Nasal cavity respiratory epithelium epithelial cell of viscerocranial mucosa (primary cell): Measurements from ENCODE around the gene ZNF99. TPM values are rescaled to one million over a fixed set of nuclear protein-coding genes. Genes with fewer than 3 reads are reported as not detected.

Experiments
- total RNA-seq: library from RNA; depleted of rRNA; stranded (reverse); fragments of >200 nt; gene quantifications from 2 replicates; pipeline ENCODE4 v1.2.3, GENCODE V29; 2014

ZNF99 gene
- total RNA-seq: not detected in 2 replicates

DNA sequence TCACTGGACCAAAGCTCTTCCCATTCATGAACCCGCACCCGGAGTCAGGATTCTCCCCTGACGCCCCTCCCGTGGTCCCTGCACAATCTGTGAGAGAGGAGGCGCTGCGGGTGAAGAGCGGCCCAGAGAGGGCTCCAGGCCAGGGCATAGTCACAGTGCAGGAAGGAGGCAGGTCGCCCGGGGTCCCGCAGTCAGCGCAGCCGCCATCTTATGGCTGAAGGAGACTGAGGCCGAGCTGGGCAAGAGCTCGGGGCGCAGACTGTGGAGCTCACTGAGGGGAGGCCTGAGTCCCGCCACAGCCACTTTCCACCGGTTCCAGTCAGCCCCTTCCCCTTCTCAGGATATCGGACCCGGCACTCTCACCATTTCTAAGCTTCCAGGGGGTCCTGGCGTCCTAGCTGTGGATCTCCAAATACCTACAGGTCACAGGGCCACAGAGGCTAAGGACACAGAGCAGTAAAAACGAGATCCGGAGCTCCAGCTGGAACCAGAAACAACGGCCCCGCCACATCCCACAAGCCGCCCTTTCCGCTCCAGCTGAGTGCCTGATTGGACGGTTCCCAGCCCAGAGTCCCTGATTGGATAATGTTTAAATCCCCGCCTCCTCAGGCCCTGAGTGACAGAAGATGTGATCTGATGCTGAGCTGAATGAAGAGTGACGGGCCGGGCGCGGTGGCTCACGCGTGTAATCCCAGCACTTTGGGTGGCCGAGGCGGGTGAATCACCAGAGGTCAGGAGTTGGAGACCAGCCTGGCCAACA is at the start of gene ZNF99:
ZNF99 (minus strand) TSS at position 501 of the 760 bp plus-strand sequence; CDS start at position 366, 135 bp downstream.

DNA sequence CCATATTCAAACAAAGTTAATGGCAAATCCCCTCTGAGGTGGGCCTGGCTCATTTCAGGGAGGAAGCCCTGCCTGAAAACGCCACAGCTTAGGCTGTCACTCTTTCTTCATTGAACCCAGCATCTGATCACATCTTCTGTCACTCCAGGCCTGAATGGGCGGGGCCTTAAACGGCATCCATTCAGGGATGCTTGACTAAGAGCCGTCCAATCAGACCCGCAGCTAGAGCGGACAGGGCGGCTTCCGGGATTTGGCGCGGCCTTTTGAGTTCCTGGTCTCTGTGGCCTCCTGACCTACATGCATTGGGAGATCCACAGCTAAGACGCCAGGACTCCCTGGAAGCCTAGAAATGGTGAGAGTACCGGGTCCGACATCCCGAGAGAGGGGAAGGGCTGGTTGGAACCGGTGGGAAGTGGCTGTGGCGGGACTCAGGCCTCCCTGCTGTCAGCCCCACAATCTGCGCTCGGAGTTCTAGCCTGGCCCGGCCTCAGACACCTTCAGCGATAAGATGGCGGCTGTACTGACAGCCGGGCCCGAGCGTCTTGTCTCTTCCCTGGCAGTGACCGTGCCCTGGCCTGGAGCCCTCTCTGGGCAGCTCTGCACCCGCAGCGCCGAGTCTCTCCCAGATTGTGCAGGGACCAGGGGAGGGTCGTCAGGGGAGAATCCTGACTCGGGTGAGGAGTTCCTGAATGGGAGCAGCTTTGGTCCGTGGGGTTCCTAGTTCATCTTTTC is 48.2 kb upstream of the ZNF99 start, which contains the start of gene ZNF723:
ZNF723 (plus strand) TSS at position 261 of the 732 bp plus-strand sequence; CDS start at position 350, 89 bp downstream.

Other genes with a start within 250 kb of the ZNF99 start
- gene ZNF492, start 149.8 kb downstream of the ZNF99 start, total RNA-seq: under 0.01 and 0.14 TPM in 2 replicates
- not detected in 2 replicates for gene ZNF723, start 48.1 kb upstream of the ZNF99 start, total RNA-seq
- under 0.01 and 0.14 TPM in 2 replicates for gene ZNF728, start 219.0 kb upstream of the ZNF99 start, total RNA-seq